Myocyte (in vitro differentiated cells): ENCODE measurements around the gene RPL37. TPM values are rescaled to one million over a fixed set of nuclear protein-coding genes. Genes with fewer than 3 reads are reported as not detected.
"Not testable (repeated sequence)": the region's sequence is repeated elsewhere in the genome, so short reads cannot be mapped to it uniquely, and the experiment has no call there.

ENCODE experiments used
- DNase-seq: peaks from one replicate; pipeline ENCODE4 v3.0.0-alpha.2; 2012; ENCODE audit warnings: low read depth
- polyA plus RNA-seq: library from polyadenylated mRNA; unstranded; fragments of >200 nt; gene quantifications from one replicate; pipeline ENCODE4 v1.2.1, GENCODE V29; 2012; ENCODE audit warnings: missing spikeins
- total RNA-seq: library from RNA; depleted of rRNA; stranded (reverse); fragments of >200 nt; gene quantifications from 2 replicates; pipeline ENCODE4 v1.2.3, GENCODE V29; 2014

Gene RPL37
- 58.7 and 67.5 TPM in 2 replicates for total RNA-seq
- polyA plus RNA-seq, result 2,087 TPM

DNA sequence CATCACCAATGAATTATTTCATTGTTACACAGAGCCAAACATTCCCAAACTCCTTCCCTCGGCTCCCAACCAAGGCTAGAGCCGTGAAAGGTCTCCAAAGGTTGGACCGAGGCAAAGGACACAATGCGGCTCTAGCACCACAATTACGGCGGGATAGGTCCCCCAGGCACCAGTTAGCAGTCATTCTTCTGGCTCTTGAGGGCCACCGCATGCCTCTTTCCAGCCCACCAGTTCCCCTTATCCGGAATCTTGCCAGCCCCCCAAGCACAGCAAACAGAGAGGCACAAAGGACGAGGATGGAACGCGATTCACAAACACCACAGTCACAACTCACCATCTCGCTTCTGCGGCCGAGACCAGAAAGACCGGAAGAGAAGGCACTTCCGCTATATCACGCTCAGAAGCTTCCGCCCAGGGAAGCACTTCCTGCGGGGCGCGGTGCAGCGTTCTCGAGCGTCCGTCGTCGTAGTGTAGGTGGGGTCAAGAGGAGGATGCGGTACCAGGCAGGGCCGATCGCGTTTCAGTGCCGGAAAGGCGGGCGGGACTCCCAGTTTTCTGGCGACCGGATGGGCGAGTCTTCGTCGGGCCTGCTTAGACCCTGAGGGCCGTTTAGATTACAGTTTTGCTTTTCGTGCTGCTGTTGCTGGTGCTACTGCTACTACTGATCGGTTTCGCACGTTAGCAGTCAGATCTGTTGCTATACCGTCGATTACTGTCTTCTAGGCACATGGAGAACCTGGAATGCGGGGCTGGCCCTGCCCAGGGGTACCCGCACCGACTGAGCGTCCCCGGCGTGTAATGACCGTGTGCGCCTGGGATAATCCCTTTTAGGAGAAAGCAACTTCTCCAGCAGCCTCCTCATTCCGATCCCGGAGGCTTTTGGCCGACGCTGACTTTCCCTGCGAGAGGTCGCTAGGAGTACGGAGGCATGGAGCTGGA is at the start of gene RPL37:
Gene RPL37 (minus strand): TSS at position 374 of the 939 bp plus-strand sequence. CDS start 37 bp downstream, at position 337.
- peak; percentile 98 for DNase-seq

GRCh38 chr5:40883051-40883450 is 48.0 kb upstream of the RPL37 start:
- not testable (repeated sequence) for DNase-seq

DNA sequence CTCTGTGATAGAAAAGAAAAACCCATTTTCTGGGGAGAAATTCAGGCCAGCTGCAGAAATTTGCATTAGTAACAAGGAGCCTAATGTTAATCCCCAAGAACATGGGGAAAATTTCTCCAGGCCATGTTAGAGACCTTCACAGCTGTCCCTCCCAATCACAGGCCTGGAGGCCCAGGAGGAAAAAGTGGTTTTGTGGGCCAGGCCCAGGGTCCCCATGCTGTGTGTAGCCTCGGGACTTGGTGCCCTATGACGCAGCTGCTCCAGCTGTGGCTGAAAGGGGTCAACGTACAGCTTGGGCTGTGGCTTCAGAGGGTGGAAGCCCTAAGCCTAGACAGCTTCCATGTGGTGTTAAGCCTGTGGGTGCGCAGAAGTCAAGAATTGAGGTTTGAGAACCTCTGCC is 47.3 kb upstream of the RPL37 start:
- DNase-seq, result peak; percentile 45

DNA sequence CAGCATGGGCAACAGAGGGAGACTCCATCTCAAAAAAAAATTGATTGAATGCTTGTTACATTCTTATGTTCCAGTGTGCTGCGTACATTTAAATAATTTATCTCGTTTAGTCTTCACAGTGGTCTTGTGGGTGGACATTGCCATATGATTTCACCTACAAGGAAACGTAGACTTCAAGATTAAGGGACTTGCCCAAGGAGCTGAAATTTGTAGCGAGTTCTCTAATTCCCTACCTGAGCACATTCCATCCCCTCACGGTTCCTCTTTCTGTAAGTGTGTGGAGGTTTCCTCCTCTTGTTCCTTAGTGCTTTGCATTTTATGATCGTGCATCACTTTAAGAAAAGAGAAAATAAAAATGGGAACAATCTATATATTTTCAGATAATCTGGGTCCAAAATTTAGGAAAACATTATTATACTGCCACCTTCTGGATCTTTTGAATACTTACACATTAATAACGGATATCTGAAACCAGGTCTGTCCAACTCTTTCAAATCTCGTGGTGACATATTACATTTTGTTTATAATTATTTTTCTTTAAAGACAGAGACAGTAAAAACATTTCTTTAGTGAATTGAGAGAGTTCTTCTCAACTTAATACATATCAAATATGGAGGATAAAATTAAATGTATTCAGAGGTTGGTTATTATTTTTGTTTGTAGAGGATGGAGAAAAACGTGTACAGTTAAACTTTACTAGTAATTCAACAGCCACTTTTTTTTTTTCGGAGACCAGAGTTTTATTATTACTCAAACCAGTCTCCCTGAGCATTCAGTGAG is 44.3 kb upstream of the RPL37 start:
- peak; percentile 36 for DNase-seq

- no peak for DNase-seq
Measured at GRCh38 chr5:40877371-40877988, 42.5 kb upstream of the RPL37 start.

- DNase-seq, result no peak
Measured at GRCh38 chr5:40875958-40876357, 40.9 kb upstream of the RPL37 start.

DNA sequence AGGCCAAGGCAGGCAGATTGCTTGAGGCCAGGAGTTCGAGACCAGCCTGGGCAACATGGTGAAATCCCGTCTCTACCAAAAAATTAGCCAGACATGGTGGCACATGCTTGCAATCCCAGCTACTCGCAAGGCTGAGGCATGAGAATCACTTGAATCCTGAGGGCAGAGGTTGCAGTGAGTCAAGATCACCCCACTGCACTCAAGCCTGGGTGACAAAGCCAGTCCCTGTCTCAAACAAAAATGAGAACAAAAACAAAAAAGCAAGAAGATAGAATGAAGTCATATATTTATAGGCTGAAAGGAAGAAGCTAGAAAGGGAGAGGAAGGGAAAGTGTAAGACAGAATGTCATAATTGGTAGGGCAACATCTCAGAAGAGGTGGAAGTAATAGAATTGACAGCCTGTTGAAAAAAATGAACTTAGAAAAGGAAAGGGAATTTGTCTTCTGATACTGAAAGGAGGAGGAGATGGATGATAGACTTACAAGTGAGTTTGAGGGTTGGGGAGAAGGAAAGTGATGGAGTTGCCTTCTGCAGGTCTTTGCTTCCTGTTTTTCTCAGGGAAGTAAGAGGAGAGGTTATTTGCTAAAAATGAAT is 38.4 kb upstream of the RPL37 start:
- no peak for DNase-seq

DNA sequence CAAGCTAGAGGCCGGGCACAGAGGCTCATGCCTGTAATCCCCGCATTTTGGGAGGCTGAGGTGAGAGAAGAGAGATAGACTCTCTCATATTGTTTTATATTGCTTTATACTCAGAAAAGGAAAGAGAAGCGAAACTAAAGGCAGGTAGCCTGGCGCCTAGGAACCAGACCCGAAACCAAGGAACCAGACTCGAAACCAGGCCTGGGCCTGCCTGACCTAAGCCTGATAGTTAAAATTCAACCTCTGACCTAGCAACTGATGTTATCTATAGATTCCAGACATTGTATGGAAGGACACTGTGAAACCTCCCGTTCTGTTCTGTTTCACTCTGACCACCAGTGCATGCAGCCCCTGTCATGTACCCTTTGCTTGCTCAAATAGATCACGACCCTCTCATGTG is 37.2 kb upstream of the RPL37 start:
- not testable (repeated sequence) for DNase-seq

GRCh38 chr5:40871177-40871576 is 36.2 kb upstream of the RPL37 start:
- DNase-seq, result no peak

- DNase-seq, result no peak
Measured at GRCh38 chr5:40869384-40869783, 34.4 kb upstream of the RPL37 start.

GRCh38 chr5:40866844-40867243 is 31.8 kb upstream of the RPL37 start:
- no peak for DNase-seq

- DNase-seq, result not testable (repeated sequence)
Measured at GRCh38 chr5:40865004-40865403, 30.0 kb upstream of the RPL37 start.

DNA sequence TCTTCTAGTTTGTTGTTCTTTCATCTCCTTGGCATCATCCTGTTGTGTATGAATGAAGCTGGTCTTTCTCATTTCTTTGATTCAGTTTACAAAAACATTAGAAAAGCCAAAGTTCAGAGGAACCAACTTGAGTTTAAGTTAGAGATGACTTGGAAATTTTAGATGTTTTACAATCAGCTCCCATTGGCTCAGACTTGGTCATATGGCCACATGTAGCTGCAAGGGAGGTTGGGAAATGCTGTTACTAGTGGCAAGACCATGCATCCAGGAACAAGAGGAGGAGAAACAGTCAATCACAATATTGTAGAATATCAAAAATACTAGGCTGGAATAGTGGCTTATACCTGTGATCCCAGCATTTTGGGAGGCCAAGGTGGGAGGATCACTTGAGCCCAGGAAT is 25.7 kb upstream of the RPL37 start:
- no peak for DNase-seq

- peak; percentile 18 for DNase-seq
Measured at GRCh38 chr5:40853632-40854192, 18.7 kb upstream of the RPL37 start.

GRCh38 chr5:40847525-40847924 is 12.5 kb upstream of the RPL37 start:
- DNase-seq, result no peak

DNA sequence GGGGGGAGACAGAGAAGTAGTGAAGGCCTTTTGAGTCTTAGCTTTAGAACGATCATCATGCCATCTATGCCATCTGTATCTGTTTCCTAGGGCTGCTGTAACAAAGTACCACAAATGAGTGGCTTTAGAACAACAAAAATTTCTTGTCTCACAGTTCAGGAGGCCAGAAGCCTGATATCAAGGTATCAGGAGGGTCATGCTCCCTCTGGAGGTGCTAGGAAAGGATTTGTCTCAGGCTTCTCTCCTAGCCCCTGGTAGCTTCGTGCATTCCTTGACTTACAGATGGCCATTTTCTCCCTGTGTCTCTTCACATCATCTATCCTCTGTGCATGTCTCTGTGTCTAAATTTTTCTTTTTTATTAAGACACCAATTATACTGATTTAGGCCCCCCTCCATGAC is 11.3 kb upstream of the RPL37 start:
- no peak for DNase-seq

DNA sequence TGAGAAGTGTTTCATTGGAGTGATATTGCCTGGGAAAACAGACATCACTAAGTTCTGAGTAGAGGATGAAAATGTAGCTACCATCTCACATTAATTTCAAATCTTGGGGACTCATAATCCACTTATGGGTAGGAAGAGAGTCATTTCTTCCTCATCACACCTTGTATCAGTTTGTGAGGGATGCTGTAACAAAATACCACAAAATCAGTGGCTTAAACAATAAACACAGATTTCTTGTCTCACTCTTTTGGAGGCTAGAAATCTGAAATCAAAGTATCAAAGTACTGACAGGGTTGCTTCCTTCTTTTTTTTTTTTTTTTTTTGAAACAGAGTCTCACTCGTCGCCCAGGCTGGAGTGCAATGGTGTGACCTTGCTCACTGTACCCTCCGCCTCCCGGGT is 9.5 kb upstream of the RPL37 start:
- no peak for DNase-seq

- DNase-seq, result peak; percentile 15
Measured at GRCh38 chr5:40842351-40842750, 7.3 kb upstream of the RPL37 start.

GRCh38 chr5:40841068-40841805 is 6.2 kb upstream of the RPL37 start, which contains the start of gene CARD6:
CARD6 (plus strand) TSS chr5:40841367; CDS start chr5:40841383, 16 bp downstream.
- DNase-seq, result peak; percentile 51

DNA sequence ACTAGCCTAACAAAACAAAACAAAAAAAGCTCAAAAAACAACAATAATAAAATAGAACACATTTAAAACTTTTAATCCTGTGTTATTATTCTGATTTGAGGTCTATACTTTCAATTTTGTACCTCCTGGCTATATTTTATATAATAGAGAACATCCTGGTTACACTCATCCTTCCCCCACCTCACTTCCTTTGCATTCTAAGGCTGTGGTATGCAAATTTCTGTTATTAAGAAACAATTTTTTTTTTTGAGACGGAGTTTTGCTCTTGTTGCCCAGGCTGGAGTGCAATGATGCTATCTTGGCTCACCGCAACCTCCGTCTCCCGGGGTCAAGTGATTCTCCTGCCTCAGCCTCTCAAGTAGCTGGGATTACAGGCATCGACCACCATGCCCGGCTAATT is 3.1 kb upstream of the RPL37 start:
- no peak for DNase-seq
